Measurements from ENCODE around the gene RXRA.

Gene RXRA

DNA sequence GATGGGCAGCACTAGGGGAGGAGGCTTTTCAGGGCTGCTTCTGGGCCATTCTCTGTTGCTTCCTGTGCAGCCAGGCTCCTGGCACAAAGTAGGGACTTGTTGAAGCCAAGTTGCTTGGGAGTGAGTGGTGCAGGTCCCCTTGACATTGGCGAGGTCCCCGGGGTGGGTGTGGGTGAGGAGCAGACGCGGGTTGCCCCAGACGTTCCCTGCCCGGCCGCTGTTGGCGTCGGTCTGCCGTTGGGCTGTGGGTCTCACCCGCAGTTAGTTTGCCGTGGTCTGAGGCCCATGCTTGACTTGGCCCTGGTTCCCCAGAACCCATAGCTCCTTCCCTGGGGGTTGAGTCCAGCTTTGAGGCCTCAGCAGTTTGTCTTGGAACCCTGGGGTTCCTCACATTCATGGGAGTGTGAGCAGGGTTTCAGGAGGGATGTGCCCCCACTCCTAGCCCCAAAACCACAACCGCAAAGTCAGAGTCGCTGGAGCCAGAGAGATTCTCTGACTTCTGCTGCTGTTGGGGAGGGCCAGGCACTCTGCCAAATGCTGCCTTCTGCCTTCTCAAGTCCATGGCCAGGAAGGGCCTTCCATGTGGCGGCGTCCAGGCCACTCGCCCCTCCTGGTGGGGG, 77.5 kb downstream of the RXRA start:
- peak overlapping the region; percentile 54 for H3K4me2 ChIP-seq (ENCODE audit: insufficient read depth, low read length)
- TF ChIP-seq EZH2 (IDR thresholded peaks at IDR 0.05; ENCODE audit: borderline replicate concordance, low read depth, low read length, severe bottlenecking), result no peak
- TF ChIP-seq, protein P1, sequence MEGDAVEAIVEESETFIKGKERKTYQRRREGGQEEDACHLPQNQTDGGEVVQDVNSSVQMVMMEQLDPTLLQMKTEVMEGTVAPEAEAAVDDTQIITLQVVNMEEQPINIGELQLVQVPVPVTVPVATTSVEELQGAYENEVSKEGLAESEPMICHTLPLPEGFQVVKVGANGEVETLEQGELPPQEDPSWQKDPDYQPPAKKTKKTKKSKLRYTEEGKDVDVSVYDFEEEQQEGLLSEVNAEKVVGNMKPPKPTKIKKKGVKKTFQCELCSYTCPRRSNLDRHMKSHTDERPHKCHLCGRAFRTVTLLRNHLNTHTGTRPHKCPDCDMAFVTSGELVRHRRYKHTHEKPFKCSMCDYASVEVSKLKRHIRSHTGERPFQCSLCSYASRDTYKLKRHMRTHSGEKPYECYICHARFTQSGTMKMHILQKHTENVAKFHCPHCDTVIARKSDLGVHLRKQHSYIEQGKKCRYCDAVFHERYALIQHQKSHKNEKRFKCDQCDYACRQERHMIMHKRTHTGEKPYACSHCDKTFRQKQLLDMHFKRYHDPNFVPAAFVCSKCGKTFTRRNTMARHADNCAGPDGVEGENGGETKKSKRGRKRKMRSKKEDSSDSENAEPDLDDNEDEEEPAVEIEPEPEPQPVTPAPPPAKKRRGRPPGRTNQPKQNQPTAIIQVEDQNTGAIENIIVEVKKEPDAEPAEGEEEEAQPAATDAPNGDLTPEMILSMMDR (IDR thresholded peaks at IDR 0.05; ENCODE audit: borderline replicate concordance, extremely low read depth, low read length, poor library complexity, severe bottlenecking), result peak; percentile 9
- no peaks in the 10 kb centered on the region for H3K27me3 ChIP-seq (ENCODE audit: insufficient read depth, low read length, poor library complexity)
- peak overlapping the region; percentile 75 for H3K27ac ChIP-seq (ENCODE audit: low read length)
- DNase-seq (peak; percentile 86), ATAC-seq (ENCODE audit: insufficient read depth, low read depth) (peak; percentile 77)
- H4K20me1 ChIP-seq (ENCODE audit: insufficient read depth, low read length), result peaks cover 63% of the 10 kb centered on the region
- peak overlapping the region in 1 of 2 experiments; percentile 33; a peak in 1 of 4 replicates for H3K4me3 ChIP-seq (ENCODE audit: low read depth in 1 of 2, low read length in 2 of 2)
- H2AFZ ChIP-seq (ENCODE audit: low read depth, low read length), result no peak overlapping the region
- H3K4me1 ChIP-seq (ENCODE audit: insufficient read depth, low read length), result peaks cover 64% of the 10 kb centered on the region
- no peaks in the 10 kb centered on the region for H3K9me3 ChIP-seq (ENCODE audit: insufficient read depth, low read length, severe bottlenecking)
- peaks cover 6% of the 10 kb centered on the region; the same call in 1 of the 2 replicates for H3K79me2 ChIP-seq (ENCODE audit: insufficient read depth, low read length)
- H3K36me3 ChIP-seq (ENCODE audit: insufficient read depth, low read length), result no peaks in the 10 kb centered on the region
- peak overlapping the region; percentile 29 for H3K9ac ChIP-seq (ENCODE audit: low read depth, low read length)

DNA sequence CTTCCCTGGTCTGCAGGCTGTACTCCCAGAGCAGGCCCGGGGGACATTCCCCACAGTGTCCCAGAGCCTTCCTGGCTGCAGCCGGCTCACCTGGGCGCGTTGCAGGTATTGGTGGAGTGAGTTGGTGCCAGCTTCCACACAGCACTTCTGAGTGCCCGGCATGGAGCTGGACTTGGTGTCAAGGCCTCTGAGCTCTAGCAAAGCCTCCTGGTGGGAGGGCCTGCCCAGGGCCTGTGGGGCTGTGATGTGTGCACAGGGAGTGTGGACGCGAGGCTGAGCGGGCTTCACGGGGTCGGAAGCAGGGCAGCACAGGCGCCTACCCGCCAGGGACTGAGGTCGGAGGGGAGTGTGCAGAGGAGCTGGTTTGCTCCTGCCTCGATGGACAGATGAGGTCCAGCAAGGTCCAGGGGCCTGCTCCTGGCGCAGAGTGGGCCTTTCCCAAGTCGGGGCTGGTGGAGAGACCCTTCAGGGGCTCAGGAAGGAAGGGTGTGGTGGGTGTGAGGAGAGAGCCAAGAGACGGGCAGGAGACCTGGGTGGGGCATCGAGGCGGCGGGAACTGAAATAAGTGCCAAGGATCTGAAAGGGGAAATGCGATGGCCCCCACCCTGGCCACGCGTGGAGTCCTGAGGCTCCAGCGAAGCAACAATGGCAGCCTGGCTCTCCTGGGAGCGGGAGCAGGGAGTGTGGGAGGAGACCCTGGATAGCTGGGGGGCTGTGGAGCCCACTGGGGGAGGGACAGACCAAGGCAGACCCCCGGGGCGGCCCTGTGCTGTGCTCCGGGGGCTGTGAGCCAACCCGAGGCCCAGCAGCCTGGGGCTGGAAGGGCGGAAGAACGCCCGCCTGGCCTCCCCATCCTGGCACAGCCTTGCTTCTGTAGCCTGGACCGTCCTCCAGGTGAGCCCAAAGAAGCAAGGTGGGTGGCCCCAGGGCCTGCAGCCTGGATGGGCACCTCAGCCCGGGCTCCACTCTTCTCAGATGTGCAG, 78.4 kb downstream of the RXRA start:
- TF ChIP-seq EZH2 (IDR thresholded peaks at IDR 0.05; ENCODE audit: borderline replicate concordance, low read depth, low read length, severe bottlenecking), result no peak
- TF ChIP-seq, protein P1 (IDR thresholded peaks at IDR 0.05; ENCODE audit: borderline replicate concordance, extremely low read depth, low read length, poor library complexity, severe bottlenecking), result no peak
- Histone ChIP-seq H3K9me3 (ENCODE audit: insufficient read depth, low read length, severe bottlenecking) (no peaks in the 10 kb centered on the region), H3K4me3 (ENCODE audit: low read depth in 1 of 2, low read length in 2 of 2) (no peak overlapping the region), H3K79me2 (ENCODE audit: insufficient read depth, low read length) (0 out of 2 replicates have a peak, but pooled peaks cover 4% of the 10 kb centered on the region), H3K27ac (ENCODE audit: low read length) (peak overlapping the region; percentile 75), H3K4me1 (ENCODE audit: insufficient read depth, low read length) (peaks cover 64% of the 10 kb centered on the region), H2AFZ (ENCODE audit: low read depth, low read length) (no peak overlapping the region), H4K20me1 (ENCODE audit: insufficient read depth, low read length) (peaks cover 57% of the 10 kb centered on the region), H3K27me3 (ENCODE audit: insufficient read depth, low read length, poor library complexity) (no peaks in the 10 kb centered on the region), H3K36me3 (ENCODE audit: insufficient read depth, low read length) (no peaks in the 10 kb centered on the region), H3K4me2 (ENCODE audit: insufficient read depth, low read length) (peak overlapping the region; percentile 54), H3K9ac (ENCODE audit: low read depth, low read length) (no peak overlapping the region)
- ATAC-seq (ENCODE audit: insufficient read depth, low read depth) (no peak), DNase-seq (no peak)

DNA sequence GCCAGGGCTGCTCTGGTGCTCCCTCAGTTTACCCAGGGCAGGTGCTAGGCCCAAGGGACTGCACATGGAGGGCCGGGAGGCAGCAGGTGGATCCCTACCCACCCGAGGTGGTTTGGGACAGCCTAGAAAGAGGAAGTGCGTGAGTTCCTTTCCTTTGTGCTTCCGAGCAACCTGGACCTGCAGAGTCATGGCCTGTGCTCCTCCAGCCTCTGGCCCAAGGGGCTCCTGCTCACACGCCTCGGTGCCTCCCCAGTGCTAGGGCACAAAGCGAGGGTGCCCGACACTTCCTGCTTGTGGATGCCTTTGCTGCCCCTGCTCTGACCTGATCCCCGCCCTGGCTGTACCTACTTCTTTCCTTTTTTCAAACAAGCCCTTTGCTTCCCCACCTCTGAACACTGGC, 79.3 kb downstream of the RXRA start:
- Histone ChIP-seq H3K9me3 (ENCODE audit: insufficient read depth, low read length, severe bottlenecking) (no peaks in the 10 kb centered on the region), H3K27me3 (ENCODE audit: insufficient read depth, low read length, poor library complexity) (no peaks in the 10 kb centered on the region), H3K4me3 (ENCODE audit: low read depth in 1 of 2, low read length in 2 of 2) (no peak overlapping the region), H3K4me1 (ENCODE audit: insufficient read depth, low read length) (peaks cover 64% of the 10 kb centered on the region), H3K79me2 (ENCODE audit: insufficient read depth, low read length) (0 out of 2 replicates have a peak, but pooled peaks cover 1% of the 10 kb centered on the region), H2AFZ (ENCODE audit: low read depth, low read length) (no peak overlapping the region), H3K9ac (ENCODE audit: low read depth, low read length) (no peak overlapping the region), H3K27ac (ENCODE audit: low read length) (no peak overlapping the region; the same call in 1 of the 2 replicates), H3K4me2 (ENCODE audit: insufficient read depth, low read length) (no peak overlapping the region), H3K36me3 (ENCODE audit: insufficient read depth, low read length) (no peaks in the 10 kb centered on the region), H4K20me1 (ENCODE audit: insufficient read depth, low read length) (peaks cover 59% of the 10 kb centered on the region)
- TF ChIP-seq, protein P1 (IDR thresholded peaks at IDR 0.05; ENCODE audit: borderline replicate concordance, extremely low read depth, low read length, poor library complexity, severe bottlenecking), result no peak
- TF ChIP-seq EZH2 (IDR thresholded peaks at IDR 0.05; ENCODE audit: borderline replicate concordance, low read depth, low read length, severe bottlenecking), result no peak
- no peak for DNase-seq
- no peak for ATAC-seq (ENCODE audit: insufficient read depth, low read depth)
